CD4-positive, alpha-beta memory T cell (primary cell): ENCODE measurements around the gene RILPL2. TPM values are rescaled to one million over a fixed set of nuclear protein-coding genes. Genes with fewer than 3 reads are reported as not detected.
"Not testable (repeated sequence)": the region's sequence is repeated elsewhere in the genome, so short reads cannot be mapped to it uniquely, and the experiment has no call there.

Experiments
- CTCF ChIA-PET: fragments of 350-600 bp; sonication (Branson Sonifier 250); formaldehyde crosslinking; loops from one replicate; lab custom pipeline; 2021; ENCODE audit warnings: inconsistent platforms; ENCODE audit not compliant: partially characterized antibody; lab: Charles Lee
- POLR2A ChIA-PET: fragments of 350-600 bp; sonication (Branson Sonifier 250); formaldehyde crosslinking; loops from one replicate; lab custom pipeline; 2021; ENCODE audit not compliant: partially characterized antibody; lab: Charles Lee
- DNase-seq, 5 donors: peaks; one replicate each; pipeline versions ENCODE4 v3.0.0 to v3.0.0-alpha.2; 2020 to 2022; ENCODE audit warnings: mixed read lengths in 1 of 5
- H3K27ac ChIP-seq: one replicate; pipeline ENCODE4 v1.7.0; 2013; ENCODE audit warnings: low read depth, low read length
- H3K27me3 ChIP-seq: 2 replicates; pipeline ENCODE4 v1.7.0; 2013; ENCODE audit warnings: mild to moderate bottlenecking, low read length, moderate library complexity; ENCODE audit not compliant: insufficient read depth
- H3K36me3 ChIP-seq: 2 replicates; pipeline ENCODE4 v1.7.0; 2013; ENCODE audit warnings: mild to moderate bottlenecking, low read length, moderate library complexity; ENCODE audit not compliant: insufficient read depth
- H3K4me1 ChIP-seq: 2 replicates; pipeline ENCODE4 v1.7.0; 2013; ENCODE audit warnings: mild to moderate bottlenecking, low read length, moderate library complexity; ENCODE audit not compliant: insufficient read depth
- H3K4me3 ChIP-seq, 2 donors: one replicate each; pipeline ENCODE4 v1.7.0; 2013; ENCODE audit warnings: low read length in 2 of 2, mild to moderate bottlenecking in 1 of 2
- H3K9me3 ChIP-seq, 2 donors: one replicate each; pipeline ENCODE4 v1.7.0; 2013; ENCODE audit warnings: low read length in 2 of 2, control low read depth in 1 of 2; ENCODE audit not compliant: control insufficient read depth in 1 of 2
- H3K27ac Mint-ChIP-seq, 7 donors: one replicate each; pipeline ENCODE4 v1.8.0; 2020 to 2021; ENCODE audit warnings: mixed read lengths in 7 of 7, mild to moderate bottlenecking in 6 of 7, inconsistent platforms in 3 of 7, moderate library complexity in 3 of 7
- H3K27me3 Mint-ChIP-seq, 2 donors: one replicate each; pipeline ENCODE4 v1.8.0; 2020 to 2021; ENCODE audit warnings: mixed read lengths in 2 of 2
- H3K36me3 Mint-ChIP-seq, 2 donors: one replicate each; pipeline ENCODE4 v1.8.0; 2020 to 2021; ENCODE audit warnings: mixed read lengths in 2 of 2, inconsistent platforms in 1 of 2, mild to moderate bottlenecking in 1 of 2
- H3K4me1 Mint-ChIP-seq, 4 donors: one replicate each; pipeline ENCODE4 v1.8.0; 2020 to 2021; ENCODE audit warnings: mixed read lengths in 4 of 4, mild to moderate bottlenecking in 1 of 4
- H3K4me3 Mint-ChIP-seq, 8 donors: one replicate each; pipeline ENCODE4 v1.8.0; 2020 to 2021; ENCODE audit warnings: mixed read lengths in 8 of 8, mild to moderate bottlenecking in 7 of 8, moderate library complexity in 6 of 8, inconsistent platforms in 3 of 8
- H3K9me3 Mint-ChIP-seq, 8 donors: one replicate each; pipeline ENCODE4 v1.8.0; 2020 to 2021; ENCODE audit warnings: mixed read lengths in 8 of 8, mild to moderate bottlenecking in 5 of 8, inconsistent platforms in 3 of 8, moderate library complexity in 1 of 8
- intact Hi-C: fragments of 100-400 bp; cut with micrococcal nuclease; formaldehyde crosslinking; loops from one replicate; pipeline ENCODE4 v1.15.1; 2023
- polyA plus RNA-seq, 2 donors: library from polyadenylated mRNA; unstranded; fragments of 300-500 nt; fragmentation: Illumina TruSeq; gene quantifications; one replicate each; pipeline ENCODE4 v1.2.3, GENCODE V29; 2021
- total RNA-seq, 2 experiments: library from RNA; stranded (reverse); gene quantifications; one replicate each; pipeline ENCODE4 v1.2.3, GENCODE V29; 2021

The RILPL2 gene
- total and polyA plus RNA-seq, 4 experiments from 2014 or later: 11.6 to 13.7 (median 12.6) TPM

- not testable (repeated sequence) for H3K4me1 Mint-ChIP-seq
Measured at GRCh38 chr12:123408619-123409018, 27.9 kb downstream of the RILPL2 start.

DNA sequence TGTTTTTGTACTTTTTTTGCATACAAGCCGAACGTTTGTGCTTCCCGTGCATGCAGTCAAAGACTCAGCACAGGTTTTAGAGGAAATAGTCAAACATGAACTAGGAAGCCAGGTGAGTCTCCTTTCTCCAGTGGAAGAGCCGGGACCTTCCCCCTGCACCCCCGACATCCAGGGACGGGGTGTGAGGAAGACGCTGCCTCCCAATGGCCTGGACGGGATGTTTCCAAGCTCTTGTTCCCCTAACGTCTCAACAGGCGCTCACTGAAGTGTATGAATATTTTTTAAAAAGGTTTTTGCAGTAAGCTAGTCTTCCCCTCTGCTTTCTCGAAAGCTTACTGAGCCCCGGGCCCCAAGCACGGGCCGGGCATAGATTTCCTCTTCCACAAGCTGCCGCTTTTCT lies 28.6 kb downstream of the RILPL2 start:
- peaks cover 23 to 45% of the 10 kb centered on the region in 2 donors for H3K36me3 Mint-ChIP-seq

More at GRCh38 chr12:123408619-123409018, 27.9 kb downstream of the RILPL2 start:
- H3K27ac ChIP-seq, H3K4me3 ChIP-seq, DNase-seq, H3K4me1 ChIP-seq, H3K9me3 ChIP-seq, intact Hi-C loops, H3K27me3 Mint-ChIP-seq, H3K27me3 ChIP-seq, H3K4me3 Mint-ChIP-seq, CTCF ChIA-PET, H3K27ac Mint-ChIP-seq, H3K9me3 Mint-ChIP-seq: not testable (repeated sequence)
- peaks cover 17% of the 10 kb centered on the region for H3K36me3 ChIP-seq
- peaks cover 19 to 42% of the 10 kb centered on the region in 2 donors for H3K36me3 Mint-ChIP-seq
- POLR2A ChIA-PET: interaction anchor here (0.9 kb wide), 1 partner anchor 25 kb away, joined by 3 read pairs; the partner anchor contains the start of gene KMT5A

GRCh38 chr12:123407269-123407668 lies 29.2 kb downstream of the RILPL2 start:
- H3K27me3 Mint-ChIP-seq, H3K4me3 Mint-ChIP-seq, H3K27me3 ChIP-seq, H3K27ac ChIP-seq, H3K4me1 ChIP-seq, H3K9me3 ChIP-seq, DNase-seq, POLR2A ChIA-PET, H3K4me3 ChIP-seq, intact Hi-C loops, H3K4me1 Mint-ChIP-seq, H3K9me3 Mint-ChIP-seq: not testable (repeated sequence)
- H3K36me3 ChIP-seq: peaks cover 30% of the 10 kb centered on the region
- peaks cover 20 to 44% of the 10 kb centered on the region in 2 donors for H3K36me3 Mint-ChIP-seq
- CTCF ChIA-PET: interaction anchor here (1.4 kb wide), 1 partner anchor 9 kb away, joined by 5 read pairs; no protein-coding TSS in a partner anchor
- peak overlapping the region in 2 of 7 donors; percentile 10 to 47 for H3K27ac Mint-ChIP-seq

More for the DNA sequence above, 28.6 kb downstream of the RILPL2 start:
- H3K4me3 ChIP-seq, H3K27me3 Mint-ChIP-seq, H3K9me3 ChIP-seq, H3K27ac Mint-ChIP-seq, H3K27me3 ChIP-seq, H3K4me1 Mint-ChIP-seq, POLR2A ChIA-PET, intact Hi-C loops, H3K9me3 Mint-ChIP-seq, H3K4me3 Mint-ChIP-seq, H3K27ac ChIP-seq, CTCF ChIA-PET, H3K4me1 ChIP-seq, DNase-seq: not testable (repeated sequence)
- peaks cover 24% of the 10 kb centered on the region for H3K36me3 ChIP-seq

- H3K27ac Mint-ChIP-seq: peak overlapping the region in 1 of 7 donors; percentile 7
Measured at GRCh38 chr12:123404581-123404980, 31.9 kb downstream of the RILPL2 start.

DNA sequence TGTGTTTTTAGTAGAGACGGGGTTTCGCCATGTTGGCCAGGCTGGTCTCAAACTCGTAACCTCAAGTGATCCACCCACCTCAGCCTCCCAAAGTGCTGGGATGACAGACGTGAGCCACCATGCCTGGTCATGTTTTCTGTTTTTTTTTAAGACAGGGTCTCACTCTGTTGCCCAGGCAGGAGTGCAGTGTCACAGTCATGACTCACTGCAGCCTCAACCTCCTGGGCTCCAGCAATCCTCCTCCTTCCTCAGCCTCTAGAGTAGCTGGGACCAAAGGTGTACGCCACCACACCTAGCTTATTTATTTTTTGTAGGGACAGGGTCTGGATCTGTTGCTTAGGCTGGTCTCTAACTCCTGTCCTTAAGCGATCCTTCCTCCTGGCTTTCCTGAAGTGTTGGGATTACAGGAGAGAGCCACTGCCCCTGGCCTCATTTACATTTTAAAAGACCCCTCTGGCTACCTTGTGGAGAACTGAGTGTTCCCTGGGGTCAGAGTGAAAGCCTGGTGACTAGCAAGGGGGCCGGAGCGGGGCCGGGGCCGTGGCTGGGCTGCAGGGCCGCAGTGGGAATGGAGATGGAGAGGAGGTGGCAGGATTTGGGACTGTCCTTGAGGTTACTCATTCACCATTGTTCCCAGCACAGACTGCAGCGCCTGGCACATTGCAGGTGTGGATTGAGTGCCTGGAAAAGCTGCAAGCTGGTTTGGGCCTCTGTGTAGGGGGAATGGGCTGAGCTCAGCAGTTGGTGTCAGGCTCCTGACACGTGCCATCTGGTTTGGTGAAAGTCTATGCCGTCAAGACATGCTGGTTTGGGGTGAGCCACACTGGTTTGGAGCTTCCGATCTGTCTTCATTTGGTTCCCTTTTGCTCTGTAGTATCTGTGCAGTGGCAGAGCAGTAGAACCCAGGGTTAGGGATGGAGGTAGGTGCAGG lies 34.5 kb downstream of the RILPL2 start:
- Histone ChIP-seq H3K36me3 (peaks cover 45% of the 10 kb centered on the region), H3K27me3 (no peaks in the 10 kb centered on the region), H3K27ac (no peak overlapping the region), H3K9me3 (no peaks in the 10 kb centered on the region), H3K4me1 (no peaks in the 10 kb centered on the region), H3K4me3 (no peak overlapping the region)
- no peaks in the 10 kb centered on the region for H3K27me3 Mint-ChIP-seq
- H3K4me3 Mint-ChIP-seq: no peak overlapping the region
- H3K4me1 Mint-ChIP-seq: peaks cover 3 to 11% (median 5%) of the 10 kb centered on the region in 4 donors
- DNase-seq: no peak
- POLR2A ChIA-PET: interaction anchor here (0.6 kb wide), 1 partner anchor 8 kb away, joined by 3 read pairs; no protein-coding TSS in a partner anchor
- intact Hi-C loops: no loop called here
- H3K36me3 Mint-ChIP-seq: peaks cover 19 to 55% of the 10 kb centered on the region in 2 donors
- peaks cover 0 to 2% (median 0%) of the 10 kb centered on the region in 8 donors for H3K9me3 Mint-ChIP-seq
- CTCF ChIA-PET: interaction anchor here (0.6 kb wide), 1 partner anchor 72 kb away, joined by 4 read pairs; no protein-coding TSS in a partner anchor
- H3K27ac Mint-ChIP-seq: peak overlapping the region in 3 of 7 donors; percentile 16 to 75 (median 19)

More at GRCh38 chr12:123404581-123404980, 31.9 kb downstream of the RILPL2 start:
- no peak overlapping the region for H3K4me3 ChIP-seq
- H3K4me3 Mint-ChIP-seq: no peak overlapping the region
- no peaks in the 10 kb centered on the region for H3K27me3 Mint-ChIP-seq
- no peak for DNase-seq
- ChIA-PET CTCF (interaction anchor here (1.4 kb wide), 1 partner anchor 38 kb away, joined by 4 read pairs; no protein-coding TSS in a partner anchor), POLR2A (interaction anchor here (1.5 kb wide), 1 partner anchor 53 kb away, joined by 7 read pairs; the partner anchor contains the start of gene SNRNP35)
- H3K9me3 ChIP-seq: no peaks in the 10 kb centered on the region
- H3K36me3 ChIP-seq: peaks cover 30% of the 10 kb centered on the region
- no peak overlapping the region for H3K27ac ChIP-seq
- H3K27me3 ChIP-seq: no peaks in the 10 kb centered on the region
- no peaks in the 10 kb centered on the region for H3K4me1 ChIP-seq
- H3K9me3 Mint-ChIP-seq: peaks cover 0 to 2% (median 0%) of the 10 kb centered on the region in 8 donors
- peaks cover under 1 to 2% (median 1%) of the 10 kb centered on the region in 4 donors for H3K4me1 Mint-ChIP-seq
- peaks cover 19 to 47% of the 10 kb centered on the region in 2 donors for H3K36me3 Mint-ChIP-seq
- intact Hi-C loops: no loop called here

- DNase-seq: no peak
- H3K9me3 Mint-ChIP-seq: peaks cover 0 to 2% (median 0%) of the 10 kb centered on the region in 8 donors
- ChIA-PET POLR2A (no interaction called here), CTCF (no interaction called here)
- no peaks in the 10 kb centered on the region for H3K27me3 Mint-ChIP-seq
- H3K4me1 Mint-ChIP-seq: peaks cover 3 to 20% (median 5%) of the 10 kb centered on the region in 4 donors
- Histone ChIP-seq H3K4me1 (no peaks in the 10 kb centered on the region), H3K27me3 (no peaks in the 10 kb centered on the region), H3K27ac (no peak overlapping the region), H3K36me3 (peaks cover 52% of the 10 kb centered on the region), H3K4me3 (no peak overlapping the region), H3K9me3 (no peaks in the 10 kb centered on the region)
- no peak overlapping the region for H3K4me3 Mint-ChIP-seq
- peak overlapping the region in 2 of 7 donors; percentile 30 to 60 for H3K27ac Mint-ChIP-seq
- intact Hi-C loops: no loop called here
- peaks cover 19 to 61% of the 10 kb centered on the region in 2 donors for H3K36me3 Mint-ChIP-seq
Measured at GRCh38 chr12:123399255-123399617, 37.2 kb downstream of the RILPL2 start.
